SK-N-SH treated with all-trans-retinoic acid at 6 μM for 48 hours (cell line): ENCODE data around the gene ITLN2.
"Not testable (repeated sequence)": the region's sequence is repeated elsewhere in the genome, so short reads cannot be mapped to it uniquely, and the experiment has no call there.

ENCODE experiments used
- ATAC-seq: fragments of 200-7000 bp; cut with Tn5 transposase; 3 replicates; pipeline ENCODE4 v1.9.1; 2020; ENCODE audit warnings: mild to moderate bottlenecking, moderate library complexity
- ARNTL ChIP-seq: fragments of 450-650 bp; formaldehyde crosslinking; IDR thresholded peaks from 2 replicates; pipeline ENCODE4 v1.5.0; 2020; ENCODE audit warnings: low read depth, mild to moderate bottlenecking, moderate library complexity, borderline replicate concordance
- BACH2 ChIP-seq: fragments of 250-450 bp; sonication (Bioruptor Pico); IDR thresholded peaks from 2 replicates; pipeline ENCODE4 v1.9.0; 2021; ENCODE audit warnings: mild to moderate bottlenecking, borderline replicate concordance
- ESRRG ChIP-seq: fragments of 250-450 bp; sonication (Bioruptor Pico); IDR thresholded peaks from 2 replicates; pipeline ENCODE4 v1.6.1; 2021; ENCODE audit warnings: mild to moderate bottlenecking
- GLIS3 ChIP-seq: fragments of 250-450 bp; sonication (Bioruptor Pico); IDR thresholded peaks from 2 replicates; pipeline ENCODE4 v1.5.0; 2020; ENCODE audit warnings: mild to moderate bottlenecking, moderate library complexity
- ISL1 ChIP-seq: fragments of 250-450 bp; sonication (Bioruptor Pico); IDR thresholded peaks from 2 replicates; pipeline ENCODE4 v2.1.2; 2022; ENCODE audit warnings: mild to moderate bottlenecking, moderate library complexity
- OSR1 ChIP-seq: fragments of 250-450 bp; sonication (Bioruptor Pico); IDR thresholded peaks from 2 replicates; pipeline ENCODE4 v1.8.0; 2022; ENCODE audit warnings: moderate library complexity, mild to moderate bottlenecking, inconsistent platforms
- PATZ1 ChIP-seq: fragments of 250-450 bp; sonication (Bioruptor Pico); IDR thresholded peaks from 2 replicates; pipeline ENCODE4 v1.8.0; 2020; ENCODE audit warnings: mild to moderate bottlenecking, moderate library complexity, borderline replicate concordance
- POU6F1 ChIP-seq: fragments of 250-450 bp; sonication (Bioruptor Pico); IDR thresholded peaks from 2 replicates; pipeline ENCODE4 v1.8.0; 2021; ENCODE audit warnings: low read depth, mild to moderate bottlenecking, moderate library complexity, borderline replicate concordance
- PPARA ChIP-seq: fragments of 250-450 bp; sonication (Bioruptor Pico); IDR thresholded peaks from 2 replicates; pipeline ENCODE4 v1.5.0; 2020; ENCODE audit warnings: mild to moderate bottlenecking, borderline replicate concordance
- RARB ChIP-seq: fragments of 250-450 bp; sonication (Bioruptor Pico); IDR thresholded peaks from 2 replicates; pipeline ENCODE4 v1.8.0; 2021; ENCODE audit warnings: mild to moderate bottlenecking, moderate library complexity
- TCF4 ChIP-seq: fragments of 250-450 bp; sonication (Bioruptor Pico); IDR thresholded peaks from 2 replicates; pipeline ENCODE4 v1.8.0; 2021; ENCODE audit warnings: mild to moderate bottlenecking, moderate library complexity, borderline replicate concordance
- TOX ChIP-seq: fragments of 250-450 bp; sonication (Bioruptor Pico); IDR thresholded peaks from 2 replicates; pipeline ENCODE4 v1.8.0; 2021; ENCODE audit warnings: mild to moderate bottlenecking, moderate library complexity, borderline replicate concordance
- TSHZ2 ChIP-seq: fragments of 250-450 bp; sonication (Bioruptor Pico); IDR thresholded peaks from 2 replicates; pipeline ENCODE4 v1.5.0; 2020; ENCODE audit warnings: mild to moderate bottlenecking, moderate library complexity
- ZC3H10 ChIP-seq: fragments of 250-450 bp; sonication (Bioruptor Pico); IDR thresholded peaks from 2 replicates; pipeline ENCODE4 v1.5.1; 2021; ENCODE audit warnings: mild to moderate bottlenecking, moderate library complexity
- ZFP3 ChIP-seq: fragments of 250-450 bp; sonication (Bioruptor Pico); IDR thresholded peaks from 2 replicates; pipeline ENCODE4 v1.5.0; 2020; ENCODE audit warnings: mild to moderate bottlenecking, moderate library complexity
- ZFP30 ChIP-seq: fragments of 450-650 bp; formaldehyde crosslinking; IDR thresholded peaks from 2 replicates; pipeline ENCODE4 v1.5.0; 2022; ENCODE audit warnings: mild to moderate bottlenecking, moderate library complexity
- ZNF8 ChIP-seq: fragments of 450-650 bp; formaldehyde crosslinking; IDR thresholded peaks from 2 replicates; pipeline ENCODE4 v1.5.0; 2020; ENCODE audit warnings: mild to moderate bottlenecking, moderate library complexity
- TF ChIP-seq, protein P1 (sequence below): fragments of 250-450 bp; sonication (Bioruptor Pico); IDR thresholded peaks from 2 replicates; pipeline ENCODE4 v1.5.1; 2021; ENCODE audit warnings: mild to moderate bottlenecking, moderate library complexity
- TF ChIP-seq, protein P2 (sequence below): fragments of 250-450 bp; sonication (Bioruptor Pico); IDR thresholded peaks from 2 replicates; pipeline ENCODE4 v1.5.1; 2020; ENCODE audit warnings: low read depth, mild to moderate bottlenecking, moderate library complexity

Gene ITLN2

DNA sequence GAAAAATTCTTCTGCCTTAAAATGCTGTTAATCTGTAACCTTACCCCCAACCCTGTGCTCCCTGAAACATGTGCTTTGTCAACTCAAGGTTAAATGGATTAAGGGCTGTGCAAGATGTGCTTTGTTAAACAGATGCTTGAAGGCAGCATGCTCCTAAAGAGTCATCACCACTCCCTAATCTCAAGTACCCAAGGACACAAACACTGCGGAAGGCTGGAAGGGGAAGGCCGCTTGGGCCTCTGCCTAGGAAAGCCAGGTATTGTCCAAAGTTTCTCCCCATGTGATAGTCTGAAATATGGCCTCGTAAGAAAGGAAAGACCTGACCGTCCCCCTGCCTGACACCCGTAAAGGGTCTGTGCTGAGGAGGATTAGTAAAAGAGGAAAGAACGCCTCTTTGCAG lies 41.4 kb downstream of the ITLN2 start:
- not testable (repeated sequence) for ATAC-seq

DNA sequence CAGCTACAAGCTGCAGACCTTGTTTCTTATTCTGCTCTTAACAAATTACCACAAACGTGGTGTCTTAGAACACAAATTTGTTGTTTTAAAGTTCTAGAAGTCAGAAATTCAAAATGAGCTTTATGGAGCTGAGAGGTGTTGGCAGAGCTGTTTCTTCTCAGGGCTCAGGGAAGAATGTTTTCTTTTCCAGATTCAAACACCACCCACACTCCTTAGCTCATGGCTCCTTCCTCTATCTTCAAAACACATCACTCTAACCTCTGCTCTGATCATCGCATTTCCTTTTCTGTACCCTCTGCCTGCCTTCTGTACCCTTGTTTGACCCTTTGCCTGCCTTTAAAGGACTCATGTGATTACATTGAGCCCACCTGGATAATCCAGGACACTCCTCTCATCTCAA lies 42.7 kb downstream of the ITLN2 start:
- no peak for ATAC-seq

DNA sequence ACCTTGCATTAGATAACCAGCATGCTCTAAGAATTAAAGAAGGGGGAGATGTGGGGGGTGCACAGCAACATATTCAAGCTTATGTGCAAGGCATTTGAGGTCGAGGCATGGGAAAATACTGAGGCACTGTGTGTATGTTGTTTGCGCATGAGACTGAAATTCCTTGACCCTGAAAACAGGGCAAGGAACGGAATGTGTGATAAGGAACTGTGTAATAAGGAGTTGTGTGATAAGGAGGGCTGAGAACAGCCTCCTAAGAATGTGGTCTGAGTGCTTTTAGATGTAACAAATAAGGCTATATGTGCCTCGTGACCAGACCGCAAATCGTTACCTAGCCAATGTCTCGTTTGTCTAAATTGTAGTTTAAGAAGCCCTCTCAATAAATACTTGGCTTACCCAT lies 43.2 kb downstream of the ITLN2 start:
- no peak for TF ChIP-seq PPARA (CRISPR knock-in tag)
- no peak for TF ChIP-seq ZFP3 (CRISPR knock-in tag)
- TF ChIP-seq, protein P1, sequence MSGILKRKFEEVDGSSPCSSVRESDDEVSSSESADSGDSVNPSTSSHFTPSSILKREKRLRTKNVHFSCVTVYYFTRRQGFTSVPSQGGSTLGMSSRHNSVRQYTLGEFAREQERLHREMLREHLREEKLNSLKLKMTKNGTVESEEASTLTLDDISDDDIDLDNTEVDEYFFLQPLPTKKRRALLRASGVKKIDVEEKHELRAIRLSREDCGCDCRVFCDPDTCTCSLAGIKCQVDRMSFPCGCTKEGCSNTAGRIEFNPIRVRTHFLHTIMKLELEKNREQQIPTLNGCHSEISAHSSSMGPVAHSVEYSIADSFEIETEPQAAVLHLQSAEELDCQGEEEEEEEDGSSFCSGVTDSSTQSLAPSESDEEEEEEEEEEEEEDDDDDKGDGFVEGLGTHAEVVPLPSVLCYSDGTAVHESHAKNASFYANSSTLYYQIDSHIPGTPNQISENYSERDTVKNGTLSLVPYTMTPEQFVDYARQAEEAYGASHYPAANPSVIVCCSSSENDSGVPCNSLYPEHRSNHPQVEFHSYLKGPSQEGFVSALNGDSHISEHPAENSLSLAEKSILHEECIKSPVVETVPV (CRISPR knock-in tag) = no peak
- no peak for TF ChIP-seq ISL1 (CRISPR knock-in tag)
- no peak for TF ChIP-seq BACH2
- no peak for TF ChIP-seq OSR1 (CRISPR knock-in tag)
- TF ChIP-seq TOX (CRISPR knock-in tag) = no peak
- TF ChIP-seq TCF4 (CRISPR knock-in tag) = no peak
- ATAC-seq = no peak

More for the DNA sequence above, 42.7 kb downstream of the ITLN2 start:
- no peak for TF ChIP-seq ARNTL
- no peak for TF ChIP-seq OSR1 (CRISPR knock-in tag)
- no peak for TF ChIP-seq ZNF8 (CRISPR knock-in tag)
- TF ChIP-seq RARB (CRISPR knock-in tag) = no peak
- no peak for TF ChIP-seq TSHZ2 (CRISPR knock-in tag)
- no peak for TF ChIP-seq TOX (CRISPR knock-in tag)
- TF ChIP-seq PATZ1 (CRISPR knock-in tag) = no peak
- no peak for TF ChIP-seq GLIS3 (CRISPR knock-in tag)
- TF ChIP-seq, protein P2, sequence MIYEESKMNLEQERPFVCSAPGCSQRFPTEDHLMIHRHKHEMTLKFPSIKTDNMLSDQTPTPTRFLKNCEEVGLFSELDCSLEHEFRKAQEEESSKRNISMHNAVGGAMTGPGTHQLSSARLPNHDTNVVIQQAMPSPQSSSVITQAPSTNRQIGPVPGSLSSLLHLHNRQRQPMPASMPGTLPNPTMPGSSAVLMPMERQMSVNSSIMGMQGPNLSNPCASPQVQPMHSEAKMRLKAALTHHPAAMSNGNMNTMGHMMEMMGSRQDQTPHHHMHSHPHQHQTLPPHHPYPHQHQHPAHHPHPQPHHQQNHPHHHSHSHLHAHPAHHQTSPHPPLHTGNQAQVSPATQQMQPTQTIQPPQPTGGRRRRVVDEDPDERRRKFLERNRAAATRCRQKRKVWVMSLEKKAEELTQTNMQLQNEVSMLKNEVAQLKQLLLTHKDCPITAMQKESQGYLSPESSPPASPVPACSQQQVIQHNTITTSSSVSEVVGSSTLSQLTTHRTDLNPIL (CRISPR knock-in tag) = no peak
- no peak for TF ChIP-seq ISL1 (CRISPR knock-in tag)
- TF ChIP-seq ZC3H10 (CRISPR knock-in tag) = no peak
- TF ChIP-seq TCF4 (CRISPR knock-in tag) = no peak
- no peak for TF ChIP-seq ZFP30 (CRISPR knock-in tag)
- TF ChIP-seq POU6F1 (CRISPR knock-in tag) = no peak
- TF ChIP-seq, protein P1 (CRISPR knock-in tag) = no peak
- TF ChIP-seq ZFP3 (CRISPR knock-in tag) = no peak
- no peak for TF ChIP-seq ESRRG
